ENCODE data around the gene NEK6.
A peak's percentile ranks its signal among the peaks of the same experiment; 100 is the strongest.

Gene NEK6

DNA sequence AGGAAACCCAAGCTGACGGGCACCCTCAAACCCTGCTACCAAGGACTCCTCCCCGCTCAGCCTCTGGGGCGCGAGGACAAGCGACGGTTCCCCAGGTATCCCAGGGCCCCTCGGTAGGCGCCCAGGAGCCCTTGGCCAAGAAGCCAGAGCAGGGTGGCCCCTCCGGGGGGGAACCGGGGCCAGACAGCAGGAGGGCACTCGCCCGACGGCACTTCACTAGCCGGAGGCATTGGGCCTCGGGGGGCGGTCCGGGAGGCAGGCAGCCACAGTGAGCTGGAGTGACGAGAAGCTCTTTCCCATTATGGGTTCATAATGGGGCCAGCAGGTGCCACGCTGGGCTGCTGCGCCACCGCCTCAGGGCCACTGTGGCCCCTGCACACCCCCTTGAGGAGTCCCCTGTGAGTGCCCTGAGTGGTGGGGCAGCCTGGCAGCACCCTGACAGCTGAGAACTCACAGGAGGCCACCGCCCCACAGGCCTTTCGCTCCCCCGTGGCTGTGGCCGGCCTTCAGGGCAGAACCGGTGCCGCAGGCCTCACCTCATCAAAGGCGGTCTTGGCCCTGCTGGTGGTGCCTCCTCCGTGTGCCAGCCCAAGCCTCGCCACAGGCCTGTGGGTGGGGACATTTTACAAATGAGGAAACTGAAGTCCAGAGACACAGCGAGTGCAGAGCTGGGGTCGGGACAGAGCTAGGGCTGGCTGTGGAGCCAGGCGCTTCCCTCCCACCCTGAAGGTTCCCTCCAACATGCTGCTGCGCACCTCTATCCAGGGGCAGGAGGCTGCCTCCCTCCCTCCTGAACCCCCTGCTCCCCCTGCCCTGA, 88.8 kb downstream of the NEK6 start:
- Histone ChIP-seq H3K4me3 (no peak overlapping the region), H3K27ac (no peak overlapping the region)

DNA sequence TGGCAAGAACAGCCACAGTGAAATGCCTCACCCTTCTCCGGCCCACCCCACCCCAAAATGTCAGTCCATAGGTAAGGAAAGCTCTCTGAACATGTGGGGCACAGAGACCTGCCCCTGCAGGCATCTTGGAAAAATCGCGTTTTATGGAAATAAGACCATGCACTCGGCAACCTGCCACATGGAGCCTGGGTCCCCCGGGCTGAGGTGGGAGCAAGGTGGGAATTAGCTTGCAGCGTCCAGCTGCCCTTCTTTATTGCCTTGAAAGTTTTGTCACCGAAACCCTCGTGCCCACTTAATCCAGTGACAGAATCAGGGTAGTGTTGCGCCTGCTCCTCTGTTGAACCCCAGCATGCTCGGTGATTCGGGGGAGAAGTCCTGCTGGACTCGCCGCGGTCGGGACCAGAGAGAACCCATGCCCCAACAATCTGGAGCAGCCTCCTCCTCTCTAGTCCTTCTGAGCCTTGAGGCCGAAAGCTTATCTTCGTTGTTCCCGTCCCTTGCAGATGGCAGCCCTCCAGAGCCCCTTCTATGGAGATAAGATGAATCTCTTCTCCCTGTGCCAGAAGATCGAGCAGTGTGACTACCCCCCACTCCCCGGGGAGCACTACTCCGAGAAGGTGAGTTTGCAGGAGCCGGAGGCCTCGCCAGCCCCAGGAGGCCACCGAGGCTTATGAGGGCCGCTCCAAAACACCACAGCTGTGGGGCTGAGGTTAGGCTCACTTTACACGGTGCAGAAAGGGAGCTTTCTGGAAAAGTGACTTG, 89.6 kb downstream of the NEK6 start:
- no peak overlapping the region for H3K27ac ChIP-seq
- no peak overlapping the region for H3K4me3 ChIP-seq

DNA sequence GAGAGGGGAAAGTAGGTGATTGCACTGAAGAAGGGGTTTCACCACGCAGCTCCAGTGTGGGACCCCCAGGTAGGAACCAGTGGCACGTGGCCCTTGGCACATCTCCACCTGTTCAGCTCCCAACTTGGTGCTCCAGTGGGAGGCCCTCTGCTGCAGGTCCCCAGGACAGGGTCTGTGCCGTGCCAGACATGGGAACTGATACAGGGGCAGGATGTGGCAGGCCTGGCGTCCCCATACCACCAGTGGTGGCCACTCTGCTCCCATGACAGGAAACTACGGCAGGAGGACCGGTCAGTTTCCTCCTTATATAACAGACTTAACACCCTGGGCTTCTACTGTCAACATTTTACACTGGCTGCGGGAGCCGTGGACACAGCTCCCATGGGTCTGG, 90.2 kb downstream of the NEK6 start:
- H3K4me3 ChIP-seq = no peak overlapping the region
- H3K27ac ChIP-seq = no peak overlapping the region

DNA sequence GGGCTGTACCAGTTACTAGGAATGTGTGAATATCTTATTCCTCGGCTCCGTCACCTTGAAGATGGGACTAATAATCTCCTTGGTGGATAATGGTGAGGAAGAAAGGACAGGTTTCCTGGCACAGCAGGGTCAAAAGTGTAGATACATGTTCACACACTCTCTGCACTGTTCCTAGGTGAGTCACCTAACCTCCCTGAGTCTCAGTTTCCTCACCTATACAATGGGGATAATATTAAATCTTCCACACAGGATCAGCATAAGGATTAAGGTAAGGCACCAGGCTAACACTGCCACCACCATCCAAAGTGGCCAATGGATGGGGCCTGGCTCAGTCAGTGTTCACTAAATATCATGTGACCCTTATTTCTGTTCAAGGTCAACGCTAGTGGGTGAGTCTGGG, 90.6 kb downstream of the NEK6 start:
- Histone ChIP-seq H3K27ac (no peak overlapping the region), H3K4me3 (no peak overlapping the region)

DNA sequence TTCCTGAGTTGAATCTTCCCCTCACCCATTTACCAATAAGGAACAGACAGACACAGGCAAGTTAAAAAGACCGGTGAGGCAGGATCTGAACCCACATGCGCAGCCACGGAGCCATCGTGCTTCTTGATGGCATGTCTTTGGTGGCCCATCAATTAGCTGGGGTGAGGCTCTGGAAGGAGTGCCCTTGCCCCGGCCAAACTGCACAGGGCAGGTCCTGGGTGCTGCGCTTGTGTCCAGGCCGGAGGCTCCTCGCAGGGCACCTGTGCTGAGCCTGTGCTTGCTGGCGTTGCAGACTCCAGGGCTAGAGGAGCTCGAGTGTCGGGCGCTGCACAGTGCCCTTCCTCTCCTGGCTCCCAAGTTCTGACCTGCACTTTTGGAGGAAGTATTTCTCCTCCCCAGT, 91.1 kb downstream of the NEK6 start:
- H3K4me3 ChIP-seq = no peak overlapping the region
- H3K27ac ChIP-seq = no peak overlapping the region

DNA sequence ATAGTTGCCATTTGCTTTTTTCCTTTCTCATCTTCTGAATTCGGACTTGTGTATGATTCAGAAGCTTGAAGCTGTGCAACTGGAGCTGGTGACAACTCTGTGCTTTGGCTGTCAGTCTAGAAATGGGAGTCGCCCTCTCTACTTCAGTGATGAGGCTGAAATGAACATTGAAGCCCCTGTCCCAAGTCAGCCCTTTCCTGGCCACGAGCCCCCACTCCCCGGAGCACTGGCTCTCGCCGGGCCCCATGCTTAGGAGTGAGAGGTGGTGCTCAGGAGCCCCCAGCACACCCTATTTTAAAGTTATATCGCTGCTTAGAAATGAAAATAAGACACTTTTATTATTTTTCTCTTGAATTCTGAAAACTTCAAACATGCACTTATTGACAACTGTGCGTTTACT, 91.5 kb downstream of the NEK6 start:
- Histone ChIP-seq H3K4me3 (no peak overlapping the region), H3K27ac (no peak overlapping the region)

DNA sequence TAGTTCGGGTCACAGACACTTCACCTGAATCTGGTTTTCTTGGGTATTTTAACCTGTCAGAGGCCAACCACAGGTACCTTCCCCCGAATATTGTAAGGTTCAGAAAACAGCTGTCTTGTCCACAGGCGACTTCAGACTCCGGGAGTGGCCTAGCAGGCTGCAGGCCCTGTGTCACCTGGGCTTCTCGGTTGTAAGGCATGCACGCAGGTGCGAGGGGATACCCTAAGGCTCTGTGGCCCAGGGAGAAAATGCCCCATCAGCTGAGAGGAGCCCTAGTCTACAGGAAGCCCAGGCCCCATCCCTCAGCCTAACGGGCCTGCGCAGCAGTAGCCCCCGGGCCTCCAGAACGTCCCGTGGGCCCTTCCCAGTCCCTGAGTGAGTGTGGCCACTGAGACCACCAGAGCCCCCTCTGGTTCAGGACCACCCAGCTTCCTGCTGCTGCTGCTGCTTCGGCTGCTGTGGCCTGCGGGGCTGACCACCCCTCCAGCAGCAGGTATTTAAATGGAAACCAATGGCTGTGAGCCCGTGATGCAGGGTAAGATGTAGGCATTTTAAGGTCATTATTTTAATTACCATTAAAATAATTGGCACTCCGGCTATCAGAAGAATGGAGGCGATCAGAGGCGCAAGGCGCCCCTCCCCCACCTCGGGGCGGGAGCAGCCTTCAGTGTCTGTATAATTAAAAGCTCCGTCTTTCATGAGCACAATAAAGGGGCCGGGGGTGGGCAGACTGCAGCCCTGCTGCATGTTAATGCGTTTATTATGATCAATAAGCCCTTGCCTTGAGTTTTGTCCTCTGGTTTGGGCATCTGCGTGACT, 92.1 kb downstream of the NEK6 start:
- H3K27ac ChIP-seq = no peak overlapping the region
- no peak overlapping the region for H3K4me3 ChIP-seq

DNA sequence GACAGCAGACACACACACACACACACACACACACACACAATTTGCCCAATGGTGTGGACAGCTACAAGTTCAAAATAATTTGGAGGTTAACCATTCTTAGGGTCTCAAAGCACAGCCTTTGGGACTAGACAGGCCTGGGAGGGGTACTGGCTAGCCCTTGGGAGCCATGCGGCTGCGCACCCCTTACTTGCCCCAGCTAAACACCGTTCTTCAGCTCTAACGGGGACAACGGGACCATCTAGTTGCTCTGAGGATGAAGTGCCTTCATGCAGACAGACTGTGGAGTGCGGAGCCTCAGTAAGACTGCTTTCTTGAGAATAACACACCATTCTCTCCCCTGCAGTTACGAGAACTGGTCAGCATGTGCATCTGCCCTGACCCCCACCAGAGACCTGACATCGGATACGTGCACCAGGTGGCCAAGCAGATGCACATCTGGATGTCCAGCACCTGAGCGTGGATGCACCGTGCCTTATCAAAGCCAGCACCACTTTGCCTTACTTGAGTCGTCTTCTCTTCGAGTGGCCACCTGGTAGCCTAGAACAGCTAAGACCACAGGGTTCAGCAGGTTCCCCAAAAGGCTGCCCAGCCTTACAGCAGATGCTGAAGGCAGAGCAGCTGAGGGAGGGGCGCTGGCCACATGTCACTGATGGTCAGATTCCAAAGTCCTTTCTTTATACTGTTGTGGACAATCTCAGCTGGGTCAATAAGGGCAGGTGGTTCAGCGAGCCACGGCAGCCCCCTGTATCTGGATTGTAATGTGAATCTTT, 92.9 kb downstream of the NEK6 start:
- Histone ChIP-seq H3K4me3 (no peak overlapping the region), H3K27ac (no peak overlapping the region)

DNA sequence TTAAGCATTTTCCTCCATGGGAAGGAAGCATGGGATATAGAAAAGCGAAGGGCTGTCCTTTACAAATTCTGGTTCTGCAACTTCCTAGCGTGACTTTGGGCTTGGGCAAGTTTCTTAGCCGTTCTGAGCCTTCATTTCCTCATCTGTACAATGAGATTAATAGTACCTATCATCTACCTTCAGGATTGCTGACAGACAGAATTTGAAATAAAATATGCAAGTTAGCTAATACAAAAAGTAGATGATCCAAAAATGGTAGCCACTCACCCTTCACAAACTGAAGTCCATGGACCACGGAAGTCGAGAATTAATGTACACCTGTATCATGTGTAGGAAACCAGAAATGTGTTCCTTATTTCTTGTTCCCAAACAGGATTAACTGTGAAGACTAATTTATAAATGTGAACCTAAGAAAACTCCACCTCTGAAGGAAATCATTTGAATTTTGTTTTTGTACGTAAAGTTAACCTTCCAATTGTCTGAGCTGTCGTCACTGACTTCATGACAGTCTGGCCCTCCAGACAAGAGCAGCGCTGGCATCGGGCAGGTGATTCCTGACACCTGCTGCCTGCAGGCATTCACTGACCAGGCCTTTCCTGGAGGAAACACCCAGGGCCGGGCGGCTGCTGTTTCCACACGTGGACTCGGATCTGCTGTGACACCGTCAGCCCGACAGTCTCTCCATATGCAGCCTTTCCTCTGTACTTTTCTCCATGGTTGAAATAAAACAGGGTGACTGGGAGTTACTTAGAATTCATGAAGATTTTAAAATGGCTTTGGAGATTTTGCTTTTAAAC, 94.1 kb downstream of the NEK6 start:
- Histone ChIP-seq H3K4me3 (no peak overlapping the region), H3K27ac (no peak overlapping the region)

DNA sequence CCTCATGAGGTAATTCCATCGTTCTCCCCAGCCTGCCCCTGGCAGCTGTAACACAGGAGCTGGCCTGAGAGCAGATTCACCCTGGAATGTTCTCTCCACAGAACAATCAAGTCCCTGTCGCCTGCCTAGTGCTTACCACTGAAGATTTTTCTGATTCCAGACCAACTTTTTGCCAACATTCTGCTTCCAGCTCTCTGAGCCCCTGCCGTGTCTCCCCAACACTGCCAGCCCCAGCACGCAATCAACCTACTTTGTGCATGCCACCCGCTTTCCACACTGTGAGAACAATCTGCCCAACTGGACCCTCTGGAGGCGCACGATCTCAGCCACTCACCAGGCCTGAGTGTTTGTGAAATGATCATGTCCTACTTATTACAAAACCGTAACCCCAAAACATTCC, 94.9 kb downstream of the NEK6 start:
- Histone ChIP-seq H3K27ac (no peak overlapping the region), H3K4me3 (no peak overlapping the region)

DNA sequence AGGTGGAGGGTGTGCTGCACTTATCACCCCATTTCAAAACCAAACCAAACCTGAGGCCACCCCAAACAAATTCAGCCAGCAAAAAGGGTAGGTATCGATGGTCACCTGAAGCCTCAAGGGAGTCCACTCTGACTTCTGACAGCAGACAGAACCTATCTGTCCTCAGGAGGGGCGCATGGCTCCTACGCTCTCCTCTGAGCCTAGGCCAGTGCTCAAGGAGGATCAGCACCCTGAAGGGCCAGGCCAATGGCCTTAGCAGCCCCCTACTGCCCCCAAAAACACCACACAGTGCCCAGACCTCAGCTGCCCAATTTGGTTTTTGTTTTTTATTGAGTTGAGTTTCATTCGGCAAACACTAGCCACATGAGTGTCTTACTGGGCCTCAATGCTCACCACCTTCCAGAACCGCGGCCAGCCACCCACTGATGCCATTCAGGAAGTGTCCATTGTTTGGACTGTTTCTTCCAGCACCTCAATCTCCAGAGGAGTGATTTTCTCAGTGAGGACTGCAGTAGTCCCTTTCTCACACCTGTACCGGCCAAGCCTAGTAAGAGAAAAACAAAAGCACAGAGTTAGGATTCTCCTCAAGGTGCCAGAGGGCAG, 95.5 kb downstream of the NEK6 start:
- Histone ChIP-seq H3K27ac (peak overlapping the region in 1 of 21 experiments; percentile 18), H3K4me3 (no peak overlapping the region)

DNA sequence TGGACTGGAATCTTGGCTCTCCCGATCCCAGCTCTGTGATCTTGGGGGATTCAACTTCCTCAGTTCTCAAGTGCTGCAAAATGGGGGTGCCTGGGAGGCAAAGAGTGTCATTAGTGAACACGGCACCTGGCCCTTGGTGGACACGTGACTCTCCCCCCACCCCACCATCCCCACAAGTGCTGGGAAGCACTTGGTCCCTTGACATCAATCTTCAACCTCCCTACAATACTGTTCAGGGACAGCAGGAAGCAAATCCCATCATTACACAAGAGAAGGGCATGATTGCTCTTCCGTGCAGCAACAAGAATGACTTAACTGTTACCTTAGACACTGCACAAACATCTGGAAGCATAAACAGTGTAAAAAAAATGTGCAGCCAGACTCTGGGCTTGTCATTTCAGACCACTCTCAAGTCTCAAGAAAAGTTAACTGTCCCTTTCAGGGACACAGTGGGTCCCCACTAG, 96.1 kb downstream of the NEK6 start:
- Histone ChIP-seq H3K4me3 (no peak overlapping the region), H3K27ac (peak overlapping the region in 3 of 21 experiments; percentile 12 to 18 (median 18))

DNA sequence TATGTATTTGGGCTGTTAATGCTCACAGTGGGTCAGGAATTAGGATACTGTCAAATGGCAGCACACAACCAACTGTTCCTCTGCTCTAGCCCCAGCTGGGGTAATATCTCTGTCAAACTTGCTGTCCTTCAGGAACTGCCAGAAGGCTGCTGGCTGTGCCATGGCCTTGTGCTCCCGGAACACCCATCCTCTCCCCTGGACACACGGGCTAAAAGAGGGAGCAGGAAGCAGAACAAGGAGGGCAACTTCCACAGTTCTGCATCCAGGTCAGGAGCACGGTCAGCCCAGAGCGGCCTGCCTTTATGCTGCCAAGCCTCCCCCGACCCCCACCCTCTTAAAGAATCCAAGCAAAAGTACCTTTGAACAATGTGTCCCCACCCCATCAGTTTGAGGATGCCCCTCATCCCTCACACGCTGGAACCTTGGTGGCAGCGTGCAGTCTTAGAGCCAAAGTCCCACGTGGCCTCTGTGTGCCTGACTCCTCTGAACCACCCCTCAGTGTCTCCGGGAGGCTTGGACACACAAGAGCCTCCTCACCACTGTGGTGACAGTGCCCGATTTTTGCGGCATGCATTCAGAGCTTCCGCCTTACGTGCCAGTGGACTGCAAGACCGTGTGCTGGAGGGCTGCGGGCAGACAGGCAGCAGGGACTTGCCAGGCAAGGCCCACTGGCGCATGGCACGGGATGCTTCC, 96.7 kb downstream of the NEK6 start:
- Histone ChIP-seq H3K27ac (peak overlapping the region in 2 of 21 experiments; percentile 12 to 18), H3K4me3 (no peak overlapping the region)

DNA sequence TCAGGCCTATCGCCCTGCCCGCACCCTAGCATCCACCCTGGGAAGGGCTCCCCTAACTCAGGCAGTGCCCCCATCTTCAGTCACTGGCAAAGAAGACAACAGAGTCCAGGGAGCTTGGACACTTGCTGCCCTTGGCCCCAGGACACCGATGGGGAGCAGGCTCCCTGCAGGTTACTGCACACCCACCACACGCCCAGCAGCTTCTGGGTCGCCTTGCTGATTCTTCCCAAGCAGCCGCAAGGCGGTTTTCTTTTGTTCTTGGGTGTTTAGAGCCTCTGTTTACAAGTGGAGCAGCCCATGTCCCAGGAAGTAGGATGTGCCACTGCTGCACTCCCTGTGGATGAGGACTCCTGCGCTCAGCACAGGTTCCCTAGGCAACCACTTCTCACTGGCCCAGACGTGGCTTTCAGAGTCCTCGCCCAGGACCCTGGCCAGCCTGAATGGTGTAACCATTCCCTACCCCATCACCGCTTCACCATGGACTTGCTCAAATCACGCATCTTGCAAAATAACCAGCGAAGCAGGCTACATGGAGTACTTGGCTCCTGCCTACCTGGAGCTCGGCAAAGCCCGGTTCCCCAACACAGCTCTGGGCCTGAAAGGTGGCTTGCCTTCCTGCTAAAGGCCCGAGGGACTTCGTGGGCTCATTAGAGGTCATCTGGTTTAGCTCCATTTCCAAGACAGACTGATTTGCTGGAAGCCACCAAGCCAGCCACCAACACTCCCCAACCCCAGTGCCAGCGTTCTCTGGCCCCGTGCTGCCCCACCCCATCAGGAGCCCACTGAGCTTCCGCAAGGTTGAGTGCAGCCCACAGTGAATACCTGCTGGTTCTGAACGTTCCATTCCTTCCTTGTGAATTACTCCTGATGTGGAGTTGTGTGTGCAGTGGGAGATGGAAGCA, 97.5 kb downstream of the NEK6 start:
- H3K27ac ChIP-seq = no peak overlapping the region
- H3K4me3 ChIP-seq = no peak overlapping the region

DNA sequence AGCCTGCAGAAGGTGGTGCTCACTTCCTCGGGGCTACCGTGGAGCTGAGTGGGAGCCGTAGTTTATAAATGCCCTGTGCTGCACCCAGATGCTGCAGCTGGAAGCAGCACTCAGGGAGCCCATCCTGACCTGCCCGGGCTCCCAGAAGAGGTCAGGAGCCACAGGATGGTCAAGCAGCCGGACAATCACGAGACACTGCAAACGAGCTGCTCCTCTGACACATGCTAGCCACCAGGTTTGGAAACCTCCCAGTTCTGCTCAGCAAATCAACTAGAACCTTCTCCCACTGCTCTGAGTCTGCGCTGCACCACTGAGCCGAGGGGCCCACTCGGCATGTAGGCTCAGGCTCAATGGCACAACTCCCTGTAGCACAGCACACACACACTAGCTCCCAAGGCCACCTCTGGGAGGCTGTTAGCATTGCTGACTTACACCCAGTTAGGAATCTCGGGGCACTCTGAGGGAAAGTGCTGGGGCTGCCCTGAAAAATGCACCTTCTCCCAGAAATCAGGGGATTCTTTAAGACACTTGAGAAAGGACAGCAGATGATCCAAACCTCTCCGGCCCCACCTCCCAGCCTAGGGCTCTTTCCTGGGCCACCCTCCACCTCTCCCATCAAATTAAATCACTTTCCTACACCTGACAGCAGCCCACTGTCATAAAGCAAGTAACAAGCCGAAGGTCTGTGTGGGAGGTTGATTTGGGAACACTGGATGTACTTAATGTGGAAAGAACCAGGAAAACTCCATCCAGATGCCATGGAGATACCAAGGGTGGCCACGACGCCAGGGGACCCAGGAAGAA, 98.4 kb downstream of the NEK6 start:
- Histone ChIP-seq H3K27ac (no peak overlapping the region), H3K4me3 (no peak overlapping the region)

DNA sequence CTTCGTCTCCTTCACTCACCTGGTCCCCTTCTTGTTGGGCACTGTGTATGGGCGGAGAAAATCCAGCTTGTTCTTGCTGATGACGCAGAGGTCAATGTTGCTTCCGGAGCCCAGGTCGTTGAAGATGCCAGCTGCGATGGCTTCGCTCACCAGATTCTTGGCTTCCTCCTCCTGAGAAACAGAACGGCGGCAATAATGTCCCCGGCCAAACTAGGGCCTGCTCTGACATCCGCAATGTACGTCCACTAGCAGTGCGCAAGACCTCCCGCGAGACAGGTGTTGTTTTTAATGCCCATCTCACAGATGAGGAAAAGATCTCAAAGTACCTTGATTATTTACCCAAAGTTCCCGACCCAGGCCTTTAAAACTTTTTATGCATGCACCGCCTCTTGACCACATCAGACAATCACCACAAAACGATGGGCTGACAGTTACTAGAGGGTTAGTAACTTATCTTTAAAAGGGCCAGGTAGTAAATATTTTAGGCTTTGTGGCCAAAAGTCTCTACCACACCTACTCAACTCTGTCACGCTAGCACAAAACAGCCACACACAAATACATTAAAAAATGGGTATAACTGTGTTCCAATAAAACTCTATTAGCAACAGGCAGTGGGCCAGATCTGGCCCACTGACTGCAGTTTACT, 99.1 kb downstream of the NEK6 start:
- Histone ChIP-seq H3K4me3 (no peak overlapping the region), H3K27ac (no peak overlapping the region)

All from skin epidermis (tissue), 12 donors.